GM18517 (cell line): ENCODE results near the gene UPK3A.
A peak's percentile ranks its signal among the peaks of the same experiment; 100 is the strongest.

Source experiments
- ATAC-seq: cut with Tn5 transposase; IDR thresholded peaks from one replicate; pipeline ENCODE4 v1.9.1; 2021; ENCODE audit warnings: mild to moderate bottlenecking, moderate library complexity; ENCODE audit not compliant: unreplicated experiment

Gene UPK3A

GRCh38 chr22:45308391-45308956 is 23.7 kb downstream of the UPK3A start:
- ATAC-seq = no peak

DNA sequence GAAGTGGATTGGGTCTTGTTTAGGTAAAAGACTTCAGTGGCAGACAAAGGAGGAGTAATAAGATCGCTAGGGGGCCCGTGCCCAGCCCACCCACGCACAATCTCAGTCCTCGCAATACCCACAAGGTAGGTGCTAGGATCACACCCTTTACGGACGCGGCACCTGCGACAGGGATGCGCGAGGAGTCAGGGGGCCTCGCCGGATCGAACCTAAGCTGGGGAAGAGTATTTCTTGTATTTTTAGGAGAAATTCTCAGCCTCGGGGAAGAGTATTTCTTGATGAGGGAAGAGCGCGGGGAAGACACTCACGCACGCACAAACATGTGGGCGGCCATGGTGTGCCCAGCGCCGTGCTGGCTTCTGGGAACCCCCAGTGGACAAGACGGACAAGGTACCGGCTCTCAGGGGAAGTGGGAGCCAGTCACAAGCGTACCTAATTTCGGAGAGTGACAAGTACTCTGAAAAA is 24.2 kb downstream of the UPK3A start:
- ATAC-seq = no peak

GRCh38 chr22:45309422-45310227 is 24.9 kb downstream of the UPK3A start, which contains the start of gene FAM118A:
Gene FAM118A, plus strand, starts transcription at chr22:45309934. Its CDS starts 12,446 bp downstream, at chr22:45322380.
- peak; percentile 79 for ATAC-seq

- no peak for ATAC-seq
Measured at GRCh38 chr22:45310331-45310976, 25.7 kb downstream of the UPK3A start.

DNA sequence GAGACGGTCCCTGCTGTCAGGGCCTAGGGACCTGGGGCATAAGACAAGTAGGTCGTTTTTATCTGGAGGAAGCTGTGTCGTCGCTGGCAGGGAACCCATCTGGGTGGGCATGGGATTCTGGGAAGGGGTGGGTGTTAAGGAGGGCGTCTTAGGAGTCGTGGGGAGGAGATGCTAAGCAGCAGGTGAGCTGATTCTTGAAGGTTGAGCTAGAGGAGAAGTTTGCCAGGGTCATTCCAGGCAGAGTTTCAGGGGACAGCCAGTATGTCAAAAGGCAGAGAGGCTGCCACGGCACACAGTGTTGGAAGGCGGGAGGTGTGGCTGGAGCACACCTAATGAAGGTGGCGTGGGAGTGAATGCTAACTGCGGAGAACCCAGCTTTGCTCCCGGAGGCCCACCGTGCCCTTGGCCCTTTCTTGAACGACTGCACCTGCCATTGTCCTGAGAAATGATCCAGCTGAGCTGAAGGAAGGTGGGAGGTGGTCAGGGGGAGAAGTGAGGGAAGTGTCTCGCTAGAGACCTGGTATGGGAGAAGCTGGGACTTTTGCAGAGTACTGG is 26.3 kb downstream of the UPK3A start:
- ATAC-seq = no peak

GRCh38 chr22:45312415-45312814 is 27.7 kb downstream of the UPK3A start:
- ATAC-seq = no peak

- no peak for ATAC-seq
Measured at GRCh38 chr22:45312856-45313255, 28.1 kb downstream of the UPK3A start.

- no peak for ATAC-seq
Measured at GRCh38 chr22:45314054-45314721, 29.4 kb downstream of the UPK3A start.

GRCh38 chr22:45314786-45315185 is 30.0 kb downstream of the UPK3A start:
- no peak for ATAC-seq

DNA sequence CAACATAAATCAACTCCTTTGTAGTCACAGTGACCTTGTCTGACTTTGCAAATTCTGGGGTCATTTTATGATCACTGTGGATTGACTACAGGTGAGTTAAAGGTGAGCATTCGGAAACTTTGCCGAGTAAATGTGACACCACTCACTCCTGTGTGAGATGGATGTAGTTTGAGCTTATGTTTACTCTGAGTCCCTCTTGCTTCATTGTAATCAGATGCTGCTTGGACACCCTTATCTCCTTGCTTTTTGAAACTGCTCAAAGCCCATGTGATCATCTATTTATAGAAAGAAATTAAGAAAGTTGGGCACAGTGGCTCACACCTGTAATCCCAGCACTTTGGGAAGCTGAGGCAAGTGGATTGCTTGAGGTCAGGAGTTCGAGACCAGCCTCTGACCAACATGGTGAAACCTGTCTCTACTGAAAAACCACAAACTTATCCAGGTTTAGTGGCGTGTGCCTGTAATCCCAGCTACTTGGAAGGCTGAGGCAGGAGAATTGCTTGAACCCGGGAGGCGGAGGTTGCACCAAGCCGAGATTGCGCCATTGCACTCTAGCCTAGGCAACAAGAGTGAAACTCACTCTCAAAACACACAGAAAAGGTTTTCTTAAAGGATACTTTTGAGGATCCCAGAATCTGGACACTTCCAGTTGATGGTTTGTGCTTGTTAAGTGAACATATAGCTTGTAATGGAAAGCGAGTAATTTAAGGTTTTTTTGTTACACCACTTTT is 32.2 kb downstream of the UPK3A start:
- ATAC-seq = no peak

DNA sequence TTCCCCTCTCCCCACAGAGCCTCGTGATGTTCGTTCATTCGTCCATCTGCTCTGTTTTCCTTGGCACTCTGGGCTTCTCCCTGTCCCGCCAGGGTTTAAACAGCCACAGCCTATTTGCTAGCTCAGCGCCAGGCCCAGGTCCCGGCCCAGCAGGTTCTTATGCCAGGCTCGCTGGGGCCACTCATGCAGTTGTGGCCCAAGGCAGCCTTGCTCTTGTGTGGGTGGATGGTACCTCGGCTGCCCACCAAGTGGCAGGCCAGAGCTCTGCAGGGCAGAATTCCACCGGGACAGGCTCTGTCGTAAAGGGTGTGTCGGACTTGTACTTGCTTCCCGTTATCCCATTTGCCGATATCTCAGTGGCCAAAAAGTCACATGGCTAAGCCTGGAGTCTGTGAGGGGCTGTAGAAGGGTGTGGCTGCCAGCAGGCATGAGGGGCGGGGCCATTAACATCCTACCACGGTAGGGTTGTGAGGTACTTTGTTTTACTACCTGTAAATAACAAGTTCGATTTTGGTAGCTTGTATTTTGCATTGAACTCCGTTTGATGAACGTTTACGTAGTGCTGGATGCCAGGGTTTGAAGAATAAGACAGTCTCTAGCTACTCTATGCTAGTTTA is 32.9 kb downstream of the UPK3A start:
- ATAC-seq = no peak

GRCh38 chr22:45318168-45318557 is 33.4 kb downstream of the UPK3A start:
- peak; percentile 53 for ATAC-seq

GRCh38 chr22:45318558-45319323 is 34.0 kb downstream of the UPK3A start:
- ATAC-seq = peak; percentile 16

DNA sequence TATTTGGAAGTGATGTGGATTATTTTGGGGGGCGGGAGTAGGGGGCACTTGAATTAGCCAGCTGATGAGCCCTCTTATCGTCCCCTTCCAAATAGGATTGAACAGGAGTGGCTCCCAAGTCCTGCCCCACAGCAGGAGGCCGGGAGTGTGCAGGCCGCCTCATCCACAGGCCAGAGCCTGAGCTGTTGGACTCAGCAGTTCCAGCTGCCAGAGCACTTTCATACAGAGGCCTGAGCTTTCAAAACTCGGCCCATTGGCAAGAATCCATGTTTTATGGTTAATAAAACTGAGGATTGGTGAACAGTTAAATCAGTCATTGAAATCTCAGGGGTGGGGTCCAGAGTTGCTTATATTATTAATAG is 34.6 kb downstream of the UPK3A start:
- no peak for ATAC-seq

- ATAC-seq = no peak
Measured at GRCh38 chr22:45320357-45320976, 35.7 kb downstream of the UPK3A start.

DNA sequence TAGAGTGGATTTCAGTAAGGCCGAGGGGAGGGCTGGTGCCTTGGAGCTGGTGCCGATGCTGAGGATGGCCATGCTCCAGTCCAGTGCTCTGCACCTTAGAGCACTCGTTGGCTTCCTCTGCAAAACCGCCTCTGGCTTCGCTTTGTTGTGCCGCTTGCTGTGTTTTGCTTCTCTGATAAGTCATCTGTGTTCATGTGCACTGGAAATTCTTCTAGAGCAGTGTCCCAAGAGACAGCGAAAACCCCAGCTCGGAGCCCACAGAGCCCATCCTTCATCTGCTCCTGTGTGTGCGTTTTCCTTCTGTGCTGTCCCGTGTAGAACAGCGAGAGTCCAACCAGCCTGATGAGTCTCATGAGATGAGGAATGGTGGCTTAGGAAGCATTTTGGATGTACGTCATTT is 37.1 kb downstream of the UPK3A start:
- ATAC-seq = no peak

GRCh38 chr22:45322873-45323525 is 38.2 kb downstream of the UPK3A start:
- no peak for ATAC-seq

- ATAC-seq = no peak
Measured at GRCh38 chr22:45323695-45324094, 38.9 kb downstream of the UPK3A start.
